Right atrium auricular region (tissue), 2 donors: ENCODE measurements around the gene GBA3. TPM values are rescaled to one million over a fixed set of nuclear protein-coding genes. Genes with fewer than 3 reads are reported as not detected.

Source experiments
- DNase-seq: peaks from one replicate; pipeline ENCODE4 v3.0.0-alpha.2; 2019; ENCODE audit warnings: low spot score
- H3K27ac ChIP-seq, 2 donors: fragments of 200-600 bp; sonication (generic); 1 replicate in 1 of 2; 2 replicates in 1 of 2; pipeline ENCODE4 v1.5.1; 2016 to 2019
- H3K27me3 ChIP-seq, 2 donors: fragments of 200-600 bp; sonication (generic); one replicate each; pipeline versions ENCODE4 v1.5.1 to v1.6.0; 2017 to 2019
- H3K36me3 ChIP-seq: fragments of 200-600 bp; sonication (generic); one replicate; pipeline ENCODE4 v1.5.1; 2016
- H3K4me1 ChIP-seq, 2 donors: fragments of 200-600 bp; sonication (generic); one replicate each; pipeline versions ENCODE4 v1.5.1 to v1.6.0; 2017 to 2019
- H3K4me3 ChIP-seq, 2 donors: fragments of 200-600 bp; sonication (generic); 1 replicate in 1 of 2; 2 replicates in 1 of 2; pipeline ENCODE4 v1.5.1; 2017 to 2019; ENCODE audit warnings: mild to moderate bottlenecking in 1 of 2, moderate library complexity in 1 of 2
- H3K9me3 ChIP-seq, 2 donors: fragments of 200-600 bp; sonication (generic); one replicate each; pipeline ENCODE4 v1.5.1; 2019
- CTCF ChIP-seq, 2 donors: fragments of 200-600 bp; sonication (generic); IDR thresholded peaks; one replicate each; pipeline ENCODE4 v1.5.1; 2019; ENCODE audit warnings: antibody characterized with exemption in 2 of 2
- total RNA-seq, 2 donors: library from RNA; depleted of rRNA; stranded (reverse); fragments of >200 nt; gene quantifications; one replicate each; pipeline ENCODE4 v1.1.0, GENCODE V29; 2016

The GBA3 gene
- total RNA-seq, 2 donors from 2014 or later: not detected

GRCh38 chr4:22680065-22680642 lies 12.6 kb upstream of the GBA3 start:
- TF ChIP-seq CTCF (IDR thresholded peaks at IDR 0.05): no peak
- Histone ChIP-seq H3K27me3 (no peaks in the 10 kb centered on the region), H3K9me3 (no peaks in the 10 kb centered on the region), H3K4me3 (no peak overlapping the region), H3K36me3 (no peaks in the 10 kb centered on the region), H3K27ac (no peak overlapping the region), H3K4me1 (no peaks in the 10 kb centered on the region)
- DNase-seq: no peak

DNA sequence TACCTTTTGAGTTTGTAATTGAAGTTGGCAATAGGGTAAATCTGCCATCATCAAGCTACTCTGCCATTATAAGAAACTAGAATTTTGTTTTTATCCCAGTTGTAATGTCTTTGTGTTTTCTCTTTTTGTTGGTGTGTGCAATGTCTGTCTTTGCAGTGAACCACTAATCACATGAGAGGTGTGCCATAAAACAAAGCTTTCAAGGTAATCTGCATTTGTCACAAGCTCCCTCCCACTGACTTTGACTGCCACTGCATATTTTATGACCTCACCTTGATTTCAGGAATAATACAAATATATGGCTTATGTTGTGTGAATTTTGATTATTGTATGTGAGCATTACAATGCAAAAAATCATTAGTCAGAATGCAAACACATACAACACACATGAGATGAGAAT lies 9.0 kb upstream of the GBA3 start:
- TF ChIP-seq CTCF (IDR thresholded peaks at IDR 0.05): no peak
- no peak for DNase-seq
- no peak overlapping the region for H3K4me3 ChIP-seq
- no peaks in the 10 kb centered on the region for H3K9me3 ChIP-seq
- no peaks in the 10 kb centered on the region for H3K36me3 ChIP-seq
- H3K27ac ChIP-seq: no peak overlapping the region
- H3K27me3 ChIP-seq: no peaks in the 10 kb centered on the region
- H3K4me1 ChIP-seq: no peaks in the 10 kb centered on the region

DNA sequence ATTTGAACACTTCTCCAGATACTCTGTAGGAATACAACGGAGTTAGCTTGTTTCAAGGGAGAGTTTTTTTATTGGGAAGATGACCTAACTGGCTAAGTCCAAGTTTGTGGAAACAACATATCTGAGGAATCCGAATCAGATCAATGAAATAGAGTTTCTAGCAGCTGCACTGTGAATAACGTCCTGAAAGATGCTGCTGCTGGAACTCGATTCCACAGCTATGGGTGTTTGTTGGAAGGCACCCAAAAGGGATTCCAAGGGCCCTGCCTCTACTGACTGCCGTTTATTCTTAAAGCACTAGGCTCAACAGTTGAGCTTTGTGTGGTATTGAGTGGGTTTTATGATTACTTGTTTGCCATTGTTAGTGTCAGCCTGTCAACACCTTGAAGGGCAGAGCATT lies 6.6 kb upstream of the GBA3 start:
- Histone ChIP-seq H3K4me1 (no peaks in the 10 kb centered on the region), H3K4me3 (no peak overlapping the region), H3K36me3 (no peaks in the 10 kb centered on the region), H3K27ac (no peak overlapping the region), H3K9me3 (no peaks in the 10 kb centered on the region), H3K27me3 (no peaks in the 10 kb centered on the region)
- no peak for DNase-seq
- no peak for TF ChIP-seq CTCF (IDR thresholded peaks at IDR 0.05)

DNA sequence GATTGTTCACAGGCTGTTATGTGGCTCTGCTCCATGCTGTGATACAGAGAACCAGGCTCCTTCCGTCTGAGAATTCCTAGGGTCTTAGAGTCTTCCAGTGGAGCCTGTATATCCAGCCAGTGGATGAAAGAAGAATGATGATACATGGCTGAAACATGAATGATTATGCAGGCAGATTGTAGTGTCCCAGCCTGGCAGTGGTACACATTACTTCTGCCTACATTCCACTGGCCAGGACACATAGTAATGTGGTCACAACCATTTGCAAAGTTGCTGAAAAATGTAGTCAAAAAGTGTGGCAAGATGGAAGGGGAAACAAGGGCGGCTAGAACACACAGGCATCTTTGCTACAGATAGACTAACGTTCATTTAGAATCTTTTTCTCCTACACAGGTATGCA lies 4.5 kb upstream of the GBA3 start:
- no peaks in the 10 kb centered on the region for H3K4me1 ChIP-seq
- no peaks in the 10 kb centered on the region for H3K9me3 ChIP-seq
- no peaks in the 10 kb centered on the region for H3K36me3 ChIP-seq
- no peaks in the 10 kb centered on the region for H3K27me3 ChIP-seq
- no peak for DNase-seq
- no peak overlapping the region for H3K27ac ChIP-seq
- TF ChIP-seq CTCF (IDR thresholded peaks at IDR 0.05): no peak
- no peak overlapping the region for H3K4me3 ChIP-seq

GRCh38 chr4:22689428-22689827 lies 3.3 kb upstream of the GBA3 start:
- no peak for TF ChIP-seq CTCF (IDR thresholded peaks at IDR 0.05)
- Histone ChIP-seq H3K9me3 (no peaks in the 10 kb centered on the region), H3K27ac (no peak overlapping the region), H3K4me3 (no peak overlapping the region), H3K4me1 (no peaks in the 10 kb centered on the region), H3K27me3 (no peaks in the 10 kb centered on the region), H3K36me3 (no peaks in the 10 kb centered on the region)
- DNase-seq: no peak

GRCh38 chr4:22695029-22695428 lies 2.3 kb downstream of the GBA3 start:
- H3K27me3 ChIP-seq: no peaks in the 10 kb centered on the region
- no peaks in the 10 kb centered on the region for H3K4me1 ChIP-seq
- H3K9me3 ChIP-seq: no peaks in the 10 kb centered on the region
- H3K36me3 ChIP-seq: no peaks in the 10 kb centered on the region
- no peak overlapping the region for H3K27ac ChIP-seq
- DNase-seq: no peak
- no peak for TF ChIP-seq CTCF (IDR thresholded peaks at IDR 0.05)
- no peak overlapping the region for H3K4me3 ChIP-seq
